HK-2 (cell line): ENCODE measurements around the gene TRIM7.
"Not testable (repeated sequence)": the region's sequence is repeated elsewhere in the genome, so short reads cannot be mapped to it uniquely, and the experiment has no call there.

Experiments
- DNase-seq: peaks from one replicate; pipeline ENCODE4 v3.0.0-alpha.2; 2018; ENCODE audit not compliant: unreplicated experiment

The TRIM7 gene

GRCh38 chr5:181233088-181233800, 28.2 kb upstream of the TRIM7 start:
- no peak for DNase-seq

GRCh38 chr5:181232593-181232992, 27.6 kb upstream of the TRIM7 start:
- DNase-seq, result no peak

GRCh38 chr5:181231432-181231831, 26.4 kb upstream of the TRIM7 start:
- no peak for DNase-seq

GRCh38 chr5:181230551-181230950, 25.6 kb upstream of the TRIM7 start:
- DNase-seq, result no peak

GRCh38 chr5:181229996-181230395, 25.0 kb upstream of the TRIM7 start:
- no peak for DNase-seq

GRCh38 chr5:181224390-181225229, 19.6 kb upstream of the TRIM7 start:
- no peak for DNase-seq

- no peak for DNase-seq
Measured at GRCh38 chr5:181223729-181224389, 18.9 kb upstream of the TRIM7 start.

GRCh38 chr5:181223058-181223728, 18.2 kb upstream of the TRIM7 start, which contains the start of gene TRIM41:
Gene TRIM41, plus strand, starts transcription at chr5:181223281. Its CDS starts 719 bp downstream, at chr5:181224000.
- DNase-seq, result peak; percentile 94

GRCh38 chr5:181222630-181223057, 17.6 kb upstream of the TRIM7 start:
- DNase-seq, result no peak

GRCh38 chr5:181221792-181222629, 17.0 kb upstream of the TRIM7 start:
- DNase-seq, result peak; percentile 95

- no peak for DNase-seq
Measured at GRCh38 chr5:181221105-181221791, 16.3 kb upstream of the TRIM7 start.

GRCh38 chr5:181220178-181220515, 15.2 kb upstream of the TRIM7 start:
- DNase-seq, result no peak

GRCh38 chr5:181219262-181220177, 14.5 kb upstream of the TRIM7 start:
- DNase-seq, result no peak

GRCh38 chr5:181218795-181219124, 13.8 kb upstream of the TRIM7 start:
- DNase-seq, result no peak

- no peak for DNase-seq
Measured at GRCh38 chr5:181217803-181218062, 12.7 kb upstream of the TRIM7 start.

- DNase-seq, result peak; percentile 55
Measured at GRCh38 chr5:181217111-181217802, 12.3 kb upstream of the TRIM7 start.

GRCh38 chr5:181215997-181216989, 11.3 kb upstream of the TRIM7 start:
- no peak for DNase-seq

- not testable (repeated sequence) for DNase-seq
Measured at GRCh38 chr5:181214249-181214648, 9.3 kb upstream of the TRIM7 start.
